SK-N-MC (cell line): ENCODE data around the gene GEMIN4.

Experiments used
- EZH2 ChIP-seq: fragments of 200-600 bp; sonication (generic); IDR thresholded peaks from one replicate; pipeline ENCODE4 v1.6.1; 2017; ENCODE audit warnings: antibody characterized with exemption
- POLR2AphosphoS5 ChIP-seq: IDR thresholded peaks from 2 replicates; pipeline ENCODE4 v1.6.1; 2012; ENCODE audit warnings: mild to moderate bottlenecking, low read depth, low read length, borderline replicate concordance

GRCh38 chr17:801660-802059 is 49.6 kb upstream of the GEMIN4 start:
- no peak for TF ChIP-seq POLR2AphosphoS5
- TF ChIP-seq EZH2: no peak
